ENCODE data around the gene GART.
"Not testable (repeated sequence)": the region's sequence is repeated elsewhere in the genome, so short reads cannot be mapped to it uniquely, and the experiment has no call there.

The GART gene

GRCh38 chr21:33512481-33512880, 29.4 kb downstream of the GART start:
- no peak for DNase-seq (ENCODE audit: low spot score)

- no peak for DNase-seq (ENCODE audit: low spot score)
Observed at GRCh38 chr21:33511639-33512038, 30.3 kb downstream of the GART start.

- DNase-seq (ENCODE audit: low spot score): no peak
Observed at GRCh38 chr21:33510826-33511225, 31.1 kb downstream of the GART start.

- not testable (repeated sequence) for DNase-seq (ENCODE audit: low spot score)
Observed at GRCh38 chr21:33507003-33507402, 34.9 kb downstream of the GART start.

- DNase-seq (ENCODE audit: low spot score): no peak
Observed at GRCh38 chr21:33505833-33506232, 36.1 kb downstream of the GART start.

GRCh38 chr21:33496345-33496744, 45.6 kb downstream of the GART start:
- no peak for DNase-seq (ENCODE audit: low spot score)

GRCh38 chr21:33495743-33496142, 46.2 kb downstream of the GART start:
- DNase-seq (ENCODE audit: low spot score): no peak

- no peak for DNase-seq (ENCODE audit: low spot score)
Observed at GRCh38 chr21:33493756-33494155, 48.2 kb downstream of the GART start.

GRCh38 chr21:33492571-33492970, 49.3 kb downstream of the GART start:
- DNase-seq (ENCODE audit: low spot score): no peak

GRCh38 chr21:33491373-33492102, 50.4 kb downstream of the GART start, which contains the start of gene DNAJC28:
Gene DNAJC28 (minus strand): TSS chr21:33491716. CDS start chr21:33489393, 2,323 bp downstream.
- DNase-seq (ENCODE audit: low spot score): peak; percentile 95

GRCh38 chr21:33490991-33491372, 50.9 kb downstream of the GART start:
- DNase-seq (ENCODE audit: low spot score): no peak

- DNase-seq (ENCODE audit: low spot score): no peak
Observed at GRCh38 chr21:33488936-33489335, 53.0 kb downstream of the GART start.

GRCh38 chr21:33487996-33488395, 53.9 kb downstream of the GART start:
- DNase-seq (ENCODE audit: low spot score): no peak

- no peak for DNase-seq (ENCODE audit: low spot score)
Observed at GRCh38 chr21:33481314-33481943, 60.5 kb downstream of the GART start.

- no peak for DNase-seq (ENCODE audit: low spot score)
Observed at GRCh38 chr21:33480481-33481103, 61.3 kb downstream of the GART start.

- peak; percentile 97 for DNase-seq (ENCODE audit: low spot score)
Observed at GRCh38 chr21:33479679-33480480, 62.0 kb downstream of the GART start, which contains the start of gene TMEM50B. Gene TMEM50B (minus strand): TSS chr21:33479974. CDS start chr21:33468885, 11,089 bp downstream.

GRCh38 chr21:33478935-33479678, 62.8 kb downstream of the GART start:
- peak; percentile 48 for DNase-seq (ENCODE audit: low spot score)

- no peak for DNase-seq (ENCODE audit: low spot score)
Observed at GRCh38 chr21:33478182-33478581, 63.7 kb downstream of the GART start.

- DNase-seq (ENCODE audit: low spot score): no peak
Observed at GRCh38 chr21:33477066-33477465, 64.9 kb downstream of the GART start.

GRCh38 chr21:33473344-33473743, 68.6 kb downstream of the GART start:
- DNase-seq (ENCODE audit: low spot score): no peak

- DNase-seq (ENCODE audit: low spot score): no peak
Observed at GRCh38 chr21:33470701-33471100, 71.2 kb downstream of the GART start.

- not testable (repeated sequence) for DNase-seq (ENCODE audit: low spot score)
Observed at GRCh38 chr21:33469183-33469582, 72.7 kb downstream of the GART start.
